GM23248 (cell line): Measurements from ENCODE around the gene ANKRD9. TPM values are rescaled to one million over a fixed set of nuclear protein-coding genes. Genes with fewer than 3 reads are reported as not detected.

Experiments used
- DNase-seq: peaks from one replicate; pipeline ENCODE4 v3.0.0-alpha.2; 2015
- H2AFZ ChIP-seq: fragments of 200-600 bp; sonication (generic); 2 replicates; pipeline ENCODE4 v1.6.1; 2016; ENCODE audit warnings: antibody characterized with exemption
- H3F3A ChIP-seq: fragments of 200-600 bp; sonication (generic); 2 replicates; pipeline ENCODE4 v1.6.1; 2016; ENCODE audit warnings: mild to moderate bottlenecking, antibody characterized with exemption, mixed run types; ENCODE audit not compliant: insufficient read depth
- H3K27ac ChIP-seq: fragments of 200-600 bp; sonication (generic); 2 replicates; pipeline ENCODE4 v1.5.1; 2016; ENCODE audit warnings: mild to moderate bottlenecking
- H3K27me3 ChIP-seq: fragments of 200-600 bp; sonication (generic); replicated peaks from 2 replicates; pipeline ENCODE4 v1.6.1; 2016; ENCODE audit warnings: mild to moderate bottlenecking; ENCODE audit not compliant: insufficient read depth
- H3K36me3 ChIP-seq: fragments of 200-600 bp; sonication (generic); 2 replicates; pipeline ENCODE4 v1.6.1; 2016; ENCODE audit warnings: low read depth, mild to moderate bottlenecking
- H3K4me1 ChIP-seq: fragments of 200-600 bp; sonication (generic); 2 replicates; pipeline ENCODE4 v1.6.1; 2016; ENCODE audit warnings: mild to moderate bottlenecking; ENCODE audit not compliant: insufficient read depth
- H3K4me2 ChIP-seq: fragments of 200-600 bp; sonication (generic); one replicate; pipeline ENCODE4 v1.6.1; 2016; ENCODE audit warnings: mild to moderate bottlenecking; ENCODE audit not compliant: unreplicated experiment
- H3K4me3 ChIP-seq: fragments of 200-600 bp; sonication (generic); 2 replicates; pipeline ENCODE4 v1.5.1; 2016; ENCODE audit warnings: mild to moderate bottlenecking
- H3K79me2 ChIP-seq: fragments of 200-600 bp; sonication (generic); 2 replicates; pipeline ENCODE4 v1.6.1; 2016; ENCODE audit warnings: mild to moderate bottlenecking; ENCODE audit not compliant: insufficient read depth
- H3K9ac ChIP-seq: fragments of 200-600 bp; sonication (generic); 2 replicates; pipeline ENCODE4 v1.6.1; 2016; ENCODE audit warnings: mild to moderate bottlenecking
- H3K9me2 ChIP-seq: fragments of 200-600 bp; sonication (generic); 2 replicates; pipeline ENCODE4 v1.6.1; 2016; ENCODE audit warnings: mixed run types, mild to moderate bottlenecking, moderate library complexity; ENCODE audit not compliant: insufficient read depth
- H3K9me3 ChIP-seq: fragments of 200-600 bp; sonication (generic); one replicate; pipeline ENCODE4 v1.6.1; 2017; ENCODE audit warnings: low read depth
- H4K20me1 ChIP-seq: fragments of 200-600 bp; sonication (generic); 2 replicates; pipeline ENCODE4 v1.6.0; 2016; ENCODE audit not compliant: insufficient read depth
- EZH2 ChIP-seq: fragments of 200-600 bp; sonication (generic); IDR thresholded peaks from 2 replicates; pipeline ENCODE4 v1.6.1; 2018; ENCODE audit warnings: antibody characterized with exemption, mild to moderate bottlenecking; ENCODE audit not compliant: insufficient read depth, poor library complexity, severe bottlenecking
- EZH2phosphoT487 ChIP-seq: fragments of 200-600 bp; sonication (generic); IDR thresholded peaks from 2 replicates; pipeline ENCODE4 v1.6.1; 2018; ENCODE audit warnings: antibody characterized with exemption, moderate library complexity, mild to moderate bottlenecking, low read depth; ENCODE audit not compliant: insufficient read depth
- WGBS, 2 experiments: methylation state at CpG; one replicate each; pipeline ENCODE4 v1.1.6; 2015 to 2017; ENCODE audit warnings: low lambda C conversion rate in 2 of 2, low coverage in 1 of 2; ENCODE audit errors: missing lambda C conversion rate in 2 of 2; 5-methylcytosine and 5-hydroxymethylcytosine counted together
- in situ Hi-C: fragments of 300-500 bp; cut with MboI; formaldehyde crosslinking; loops from 2 replicates; pipeline ENCODE4 v1.15.0; 2020
- polyA plus RNA-seq: library from polyadenylated mRNA; unstranded; fragments of >200 nt; fragmentation: Nextera tagmentation; extraction: Ambion mirVana; gene quantifications from 2 replicates; pipeline ENCODE4 v1.2.1, GENCODE V29; 2016
- total RNA-seq: library from RNA; depleted of rRNA; stranded (reverse); fragments of >200 nt; shearing (Covaris generic); gene quantifications from 2 replicates; pipeline ENCODE4 v1.2.3, GENCODE V29; 2014

The ANKRD9 gene
- total and polyA plus RNA-seq, 2 experiments from 2014 or later: 2.3 to 14.9 TPM

DNA sequence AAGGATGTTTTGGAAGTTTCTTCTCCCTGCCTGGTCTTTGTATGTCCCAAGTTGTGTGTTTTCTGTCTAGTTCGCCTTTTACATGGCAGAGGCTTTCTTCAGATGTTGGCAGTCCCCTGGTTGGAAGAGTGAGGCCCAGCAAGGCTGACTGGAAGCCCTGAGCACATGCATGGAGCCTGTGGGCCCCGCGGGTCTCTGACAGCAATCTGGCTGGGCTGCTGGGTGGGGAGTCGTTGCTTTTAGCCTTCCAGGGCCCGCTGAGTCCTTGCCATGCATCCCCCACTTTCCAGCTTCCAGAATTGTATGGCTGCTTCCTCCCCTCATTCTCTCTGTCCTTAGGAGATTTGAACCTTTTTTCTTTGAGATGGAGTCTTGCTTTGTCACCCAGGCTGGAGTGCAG lies 25.3 kb downstream of the ANKRD9 start:
- Histone ChIP-seq H3K4me3 (no peak overlapping the region), H3K79me2 (no peaks in the 10 kb centered on the region), H3K36me3 (no peaks in the 10 kb centered on the region), H3K4me1 (peaks cover 11% of the 10 kb centered on the region; the same call in 1 of the 2 replicates), H3F3A (no peaks in the 10 kb centered on the region; the same call in 1 of the 2 replicates), H3K9me2 (no peaks in the 10 kb centered on the region), H3K9ac (no peak overlapping the region), H4K20me1 (no peaks in the 10 kb centered on the region), H2AFZ (no peak overlapping the region), H3K4me2 (no peak overlapping the region), H3K27me3 (no peaks in the 10 kb centered on the region), H3K27ac (no peak overlapping the region), H3K9me3 (no peaks in the 10 kb centered on the region)
- DNase-seq: no peak
- WGBS, 2 experiments: 81 to 85% methylated on average over 5 of the region's 5 CpGs
- TF ChIP-seq EZH2phosphoT487: no peak
- TF ChIP-seq EZH2: no peak
- in situ Hi-C loops: no loop called here

DNA sequence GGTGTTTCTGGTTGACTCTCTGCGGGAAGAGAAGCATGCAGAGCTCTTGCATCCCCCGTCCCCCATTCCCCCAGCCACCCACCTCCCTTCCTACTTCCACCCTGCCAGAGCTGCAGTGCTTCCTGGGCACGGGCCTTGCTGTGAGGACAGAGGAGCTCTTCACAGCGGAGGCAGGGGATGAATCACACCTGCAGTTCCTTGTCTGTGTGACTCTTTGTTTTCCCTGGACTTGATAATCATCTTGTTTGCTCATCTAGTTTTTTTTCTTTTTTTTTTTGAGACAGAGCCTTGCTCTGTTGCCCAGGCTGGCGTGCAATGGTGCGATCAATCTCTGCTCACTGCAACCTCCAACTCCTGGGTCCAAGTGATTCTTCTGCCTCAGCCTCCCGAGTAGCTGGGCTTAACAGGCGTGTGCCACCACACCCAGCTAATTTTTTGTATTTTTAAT lies 27.8 kb downstream of the ANKRD9 start:
- no peaks in the 10 kb centered on the region for H3K9me2 ChIP-seq
- peak; percentile 77 for DNase-seq
- H2AFZ ChIP-seq: no peak overlapping the region
- no peaks in the 10 kb centered on the region for H4K20me1 ChIP-seq
- WGBS, 2 experiments: 70 to 75% methylated on average over 7 to 8 of the region's 8 CpGs
- peaks cover 11% of the 10 kb centered on the region; the same call in 1 of the 2 replicates for H3K4me1 ChIP-seq
- H3K9ac ChIP-seq: no peak overlapping the region
- TF ChIP-seq EZH2: no peak
- no peak for TF ChIP-seq EZH2phosphoT487
- H3K36me3 ChIP-seq: no peaks in the 10 kb centered on the region
- H3K79me2 ChIP-seq: no peaks in the 10 kb centered on the region
- peak overlapping the region; percentile 43 for H3K27ac ChIP-seq
- H3K9me3 ChIP-seq: no peaks in the 10 kb centered on the region
- in situ Hi-C loops: no loop called here
- no peaks in the 10 kb centered on the region for H3K27me3 ChIP-seq
- H3K4me3 ChIP-seq: no peak overlapping the region
- no peak overlapping the region for H3K4me2 ChIP-seq
- no peaks in the 10 kb centered on the region; the same call in 1 of the 2 replicates for H3F3A ChIP-seq

- no peak overlapping the region for H3K9ac ChIP-seq
- in situ Hi-C loops: no loop called here
- no peaks in the 10 kb centered on the region for H4K20me1 ChIP-seq
- H3K27me3 ChIP-seq: no peaks in the 10 kb centered on the region
- H3K9me2 ChIP-seq: no peaks in the 10 kb centered on the region
- H3K36me3 ChIP-seq: no peaks in the 10 kb centered on the region
- no peak overlapping the region for H3K4me2 ChIP-seq
- H2AFZ ChIP-seq: no peak overlapping the region
- no peak overlapping the region for H3K4me3 ChIP-seq
- H3K27ac ChIP-seq: no peak overlapping the region
- WGBS, 2 experiments: 88 to 89% methylated on average over 4 of the region's 4 CpGs
- H3K9me3 ChIP-seq: no peaks in the 10 kb centered on the region
- peaks cover 11% of the 10 kb centered on the region; the same call in 1 of the 2 replicates for H3K4me1 ChIP-seq
- no peak for TF ChIP-seq EZH2phosphoT487
- no peak for TF ChIP-seq EZH2
- DNase-seq: no peak
- no peaks in the 10 kb centered on the region for H3K79me2 ChIP-seq
- H3F3A ChIP-seq: no peaks in the 10 kb centered on the region; the same call in 1 of the 2 replicates
Measured at GRCh38 chr14:102481371-102481770, 28.2 kb downstream of the ANKRD9 start.

DNA sequence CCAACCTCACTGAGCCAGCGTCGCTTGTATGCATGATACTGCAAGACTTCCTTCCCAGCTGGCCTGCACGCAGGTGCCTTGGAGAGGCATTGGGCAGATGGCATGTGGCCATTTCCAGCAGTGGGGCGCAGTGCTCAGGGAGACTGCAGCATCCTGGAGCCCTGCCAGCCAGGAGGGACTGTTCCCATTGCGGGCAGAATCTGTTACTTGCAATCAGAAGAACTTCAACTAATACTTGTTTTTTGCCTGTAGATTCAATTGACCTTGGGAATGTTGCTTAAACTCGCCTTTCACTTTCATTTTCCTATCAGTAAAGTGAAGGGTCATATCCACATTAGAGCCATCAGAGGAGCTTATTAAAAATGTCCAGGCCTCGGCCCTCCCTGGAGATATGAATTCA lies 29.8 kb downstream of the ANKRD9 start:
- H3K79me2 ChIP-seq: no peaks in the 10 kb centered on the region
- H3K9me3 ChIP-seq: no peaks in the 10 kb centered on the region
- no peak overlapping the region for H3K4me2 ChIP-seq
- no peak overlapping the region for H3K27ac ChIP-seq
- DNase-seq: no peak
- no peaks in the 10 kb centered on the region for H3K9me2 ChIP-seq
- H4K20me1 ChIP-seq: no peaks in the 10 kb centered on the region
- H3K36me3 ChIP-seq: no peaks in the 10 kb centered on the region
- peaks cover 11% of the 10 kb centered on the region; the same call in 1 of the 2 replicates for H3K4me1 ChIP-seq
- H3K27me3 ChIP-seq: no peaks in the 10 kb centered on the region
- in situ Hi-C loops: no loop called here
- H3K9ac ChIP-seq: no peak overlapping the region
- no peak overlapping the region for H3K4me3 ChIP-seq
- H3F3A ChIP-seq: no peaks in the 10 kb centered on the region; the same call in 1 of the 2 replicates
- no peak for TF ChIP-seq EZH2phosphoT487
- no peak for TF ChIP-seq EZH2
- H2AFZ ChIP-seq: no peak overlapping the region
- 98% methylated on average over 7 of the region's 7 CpGs for WGBS, 2 experiments
